Measurements from ENCODE around the gene GDF3.
"Not testable (repeated sequence)": the region's sequence is repeated elsewhere in the genome, so short reads cannot be mapped to it uniquely, and the experiment has no call there.

Gene GDF3

DNA sequence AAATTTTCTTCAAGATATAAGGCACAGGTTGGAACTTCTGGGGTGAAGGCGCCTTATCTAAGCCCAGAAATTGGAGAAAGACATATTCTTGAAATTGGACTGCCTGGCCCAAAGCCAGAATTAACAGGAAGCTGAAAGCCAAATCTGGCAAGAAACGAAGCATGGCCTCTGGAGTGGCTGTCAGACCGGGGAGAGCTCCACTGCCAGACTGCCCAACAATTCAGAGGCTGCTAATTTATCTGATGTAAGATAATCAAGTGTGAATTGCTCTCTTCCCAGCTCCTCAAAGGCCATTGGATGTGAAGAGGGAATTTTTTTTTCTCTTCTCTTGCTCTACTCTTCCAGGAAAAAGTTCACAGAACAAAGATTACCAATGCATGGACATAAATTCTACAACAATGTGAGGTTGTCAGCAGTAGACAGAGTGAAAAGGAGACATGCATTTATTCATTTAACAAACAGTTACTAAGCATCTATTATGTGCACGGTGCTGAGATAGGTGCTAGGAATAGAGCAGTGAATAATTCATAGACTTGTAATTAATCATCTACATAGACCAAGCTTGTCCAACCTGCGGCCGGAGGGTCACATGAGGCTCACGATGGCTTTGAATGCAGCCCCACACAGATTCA lies at the start of gene GDF3:
GDF3 (minus strand) TSS at position 210 of the 632 bp plus-strand sequence; CDS start at position 163, 47 bp downstream.
- DNase-seq: no peak

DNA sequence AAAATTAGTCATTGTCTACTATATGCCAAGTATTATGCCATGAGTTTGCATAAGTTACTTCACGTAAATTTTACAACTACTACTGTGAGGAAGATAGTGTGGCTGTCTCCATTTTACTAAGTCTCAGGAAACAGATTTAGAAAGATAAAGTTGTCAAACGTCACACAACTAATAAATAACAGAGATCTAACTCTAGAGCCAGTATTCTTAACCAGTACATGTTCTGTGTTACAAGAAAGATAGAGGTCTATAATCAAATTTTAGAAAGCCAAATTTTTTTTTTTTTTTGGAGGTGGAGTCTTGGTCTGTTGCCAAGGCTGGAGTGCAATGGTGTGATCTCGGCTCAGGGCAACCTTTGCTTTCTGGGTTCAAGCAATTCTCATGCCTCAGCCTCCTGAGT lies 37.4 kb upstream of the GDF3 start:
- no peak for DNase-seq

DNA sequence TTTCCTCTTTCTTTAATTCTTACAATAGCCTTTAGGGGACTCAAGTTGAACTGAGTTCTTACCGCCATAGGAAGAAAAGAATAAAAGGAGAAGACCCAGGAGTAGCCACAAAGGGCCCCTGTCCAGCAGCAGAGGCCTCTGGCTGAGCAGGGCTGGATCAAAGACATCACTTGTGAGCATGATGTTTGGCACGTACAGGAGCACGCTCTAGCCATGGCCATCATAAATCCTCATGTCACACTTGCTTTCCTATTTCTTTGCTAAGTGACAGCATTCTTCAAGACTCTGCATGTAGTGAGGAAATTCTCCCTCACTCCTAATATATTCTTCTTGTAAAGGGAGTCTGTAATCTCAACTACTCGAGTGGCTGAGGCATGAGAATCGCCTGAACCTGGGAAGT lies 35.9 kb upstream of the GDF3 start:
- DNase-seq: no peak

DNA sequence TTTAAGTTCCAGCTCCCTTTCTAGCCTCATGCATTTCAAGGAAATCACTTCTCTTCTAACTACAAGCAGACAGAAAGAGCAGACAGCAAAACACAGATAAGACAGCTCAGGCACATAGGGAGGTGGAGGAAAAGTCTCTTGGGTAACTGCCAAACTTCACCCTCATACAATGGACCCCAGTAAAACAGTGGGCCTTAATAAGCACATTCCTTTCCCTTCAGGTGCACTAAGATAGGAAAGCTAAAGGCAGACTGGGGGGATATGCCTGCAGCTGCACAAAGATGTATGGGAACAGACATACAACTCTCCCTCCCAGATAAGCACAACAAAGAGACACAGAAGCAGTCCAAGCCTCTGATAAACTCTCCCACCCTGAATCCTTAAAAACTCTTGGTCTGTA lies 35.4 kb upstream of the GDF3 start:
- not testable (repeated sequence) for DNase-seq

GRCh38 chr12:7729746-7730145 lies 34.2 kb upstream of the GDF3 start:
- no peak for DNase-seq

DNA sequence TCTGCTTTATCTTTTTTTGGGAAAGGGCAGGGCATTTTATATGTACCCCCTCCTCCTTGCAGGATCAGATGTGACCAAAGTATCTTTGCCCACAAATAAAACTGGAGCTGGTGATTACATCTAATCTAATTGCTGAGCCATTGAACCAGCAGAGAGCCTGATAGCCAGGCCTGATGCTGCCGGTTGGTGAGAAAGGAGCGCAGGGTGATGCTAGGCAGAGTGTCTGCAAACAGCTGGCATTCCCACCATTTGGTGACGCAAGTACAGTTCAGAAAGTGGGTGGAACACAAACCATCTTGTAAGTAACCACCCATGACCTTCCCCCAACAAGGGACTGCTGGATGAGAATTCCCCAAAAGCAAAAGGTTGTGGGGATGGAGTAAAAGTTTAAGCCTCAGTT lies 28.4 kb upstream of the GDF3 start:
- no peak for DNase-seq

DNA sequence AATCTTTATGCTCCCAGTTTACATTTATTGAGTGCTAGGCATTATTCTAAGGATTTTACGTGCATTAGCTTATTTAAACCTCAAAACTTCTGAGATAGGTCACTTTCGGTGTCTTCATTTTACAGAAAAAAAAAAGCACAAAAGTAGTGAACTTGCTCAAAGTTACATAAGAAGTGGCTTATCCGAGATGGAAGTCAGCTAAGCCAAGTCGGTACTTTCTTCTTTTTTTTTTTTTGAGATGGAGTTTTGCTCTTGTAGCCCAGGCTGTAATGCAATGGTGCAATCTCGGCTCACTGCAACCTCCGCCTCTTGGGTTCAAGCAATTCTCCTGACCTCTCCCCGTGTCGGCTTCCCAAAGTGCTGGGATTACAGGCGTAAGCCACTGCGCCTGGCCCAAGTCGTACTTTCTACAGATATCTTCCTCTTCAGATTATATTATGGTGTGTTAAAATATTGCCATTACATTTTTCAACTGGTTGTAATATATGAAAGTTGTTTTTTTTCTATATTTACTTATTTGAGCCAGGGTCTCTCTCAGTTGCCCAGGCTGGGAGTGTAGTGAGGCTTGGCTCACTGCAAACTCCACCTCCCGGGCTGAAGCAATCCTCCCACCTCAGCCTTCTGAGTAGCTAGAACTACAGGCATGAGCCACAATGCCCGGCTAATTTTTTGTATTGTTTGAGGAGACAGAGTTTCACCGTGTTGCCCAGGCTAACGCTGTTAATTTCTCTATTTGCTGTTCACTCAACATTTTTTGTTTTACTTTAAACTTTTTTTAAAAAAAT lies 24.6 kb upstream of the GDF3 start:
- no peak for DNase-seq

- no peak for DNase-seq
Measured at GRCh38 chr12:7716381-7716780, 20.8 kb upstream of the GDF3 start.

GRCh38 chr12:7712841-7713442 lies 17.4 kb upstream of the GDF3 start:
- DNase-seq: no peak

DNA sequence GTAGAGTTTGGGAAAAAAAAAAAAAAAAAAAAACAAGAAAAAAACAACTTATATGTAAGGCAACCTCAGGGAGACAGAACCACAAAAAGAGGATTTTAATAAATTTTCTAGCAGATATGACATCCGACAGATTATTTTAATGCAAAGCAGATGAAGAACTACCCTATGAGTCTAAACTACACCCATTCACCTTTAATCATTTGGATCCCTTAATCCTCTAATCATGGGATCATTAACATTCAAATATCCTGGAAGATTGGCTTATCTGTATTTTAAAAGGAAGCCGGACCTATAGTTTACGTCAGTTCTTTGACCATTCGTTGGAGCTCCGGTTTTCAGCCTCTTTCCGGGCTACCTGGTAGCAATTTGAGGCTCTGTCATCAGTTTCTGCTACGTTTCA lies 15.6 kb upstream of the GDF3 start, which contains the start of gene DPPA3:
DPPA3 (plus strand) TSS at position 301 of the 400 bp plus-strand sequence. CDS start 138 bp downstream, outside the sequence.
- no peak for DNase-seq

DNA sequence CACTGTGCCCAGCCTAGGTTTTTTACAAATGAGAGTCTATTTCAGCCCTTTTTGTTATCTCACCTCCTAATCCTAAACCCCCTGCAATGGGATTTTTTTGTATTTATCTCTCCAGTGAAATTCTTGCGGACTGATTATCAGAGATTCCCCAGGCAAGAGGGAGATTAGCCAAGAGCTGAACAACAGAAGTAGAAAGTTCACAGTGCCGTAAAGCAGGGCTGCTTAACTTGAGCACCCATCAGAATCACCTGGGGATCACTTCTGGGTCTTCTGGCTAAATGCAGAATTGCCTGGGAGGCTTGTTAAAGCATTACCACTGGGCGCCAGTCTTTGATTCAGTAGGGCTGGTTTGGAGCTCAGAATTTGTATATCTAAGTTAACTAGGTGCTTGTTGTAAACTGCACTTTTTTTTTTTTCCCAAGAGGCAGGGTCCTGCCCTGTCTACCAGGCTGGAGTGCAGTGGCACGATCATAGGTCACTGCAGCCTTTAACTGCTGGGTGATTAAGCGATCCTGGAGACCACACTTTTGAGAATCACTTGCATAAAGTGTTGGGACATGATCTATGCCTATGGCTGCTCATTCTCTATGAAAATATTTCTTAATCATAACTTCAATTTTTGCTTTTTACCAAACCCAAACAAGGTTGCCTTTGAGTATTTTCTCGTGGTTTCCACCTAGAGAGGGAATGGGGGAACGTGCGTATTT lies 14.5 kb upstream of the GDF3 start:
- no peak for DNase-seq

GRCh38 chr12:7705846-7706245 lies 10.3 kb upstream of the GDF3 start:
- no peak for DNase-seq

DNA sequence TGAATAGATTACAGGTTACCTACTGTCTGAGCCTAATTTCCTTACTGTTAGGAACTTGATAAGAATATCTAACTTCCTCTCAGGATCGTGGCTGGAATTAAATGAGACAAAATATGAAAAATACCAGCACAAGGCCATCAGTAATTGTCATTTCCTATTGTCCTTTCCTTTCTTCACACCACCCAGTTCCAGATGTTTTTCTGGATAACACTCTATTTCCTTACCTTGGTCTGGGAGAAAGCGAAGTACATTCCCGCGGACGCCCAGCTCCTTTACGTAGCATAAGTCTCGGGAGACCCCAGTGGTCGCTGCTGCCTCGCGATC lies 376 bp downstream of the GDF3 start:
- DNase-seq: no peak

DNA sequence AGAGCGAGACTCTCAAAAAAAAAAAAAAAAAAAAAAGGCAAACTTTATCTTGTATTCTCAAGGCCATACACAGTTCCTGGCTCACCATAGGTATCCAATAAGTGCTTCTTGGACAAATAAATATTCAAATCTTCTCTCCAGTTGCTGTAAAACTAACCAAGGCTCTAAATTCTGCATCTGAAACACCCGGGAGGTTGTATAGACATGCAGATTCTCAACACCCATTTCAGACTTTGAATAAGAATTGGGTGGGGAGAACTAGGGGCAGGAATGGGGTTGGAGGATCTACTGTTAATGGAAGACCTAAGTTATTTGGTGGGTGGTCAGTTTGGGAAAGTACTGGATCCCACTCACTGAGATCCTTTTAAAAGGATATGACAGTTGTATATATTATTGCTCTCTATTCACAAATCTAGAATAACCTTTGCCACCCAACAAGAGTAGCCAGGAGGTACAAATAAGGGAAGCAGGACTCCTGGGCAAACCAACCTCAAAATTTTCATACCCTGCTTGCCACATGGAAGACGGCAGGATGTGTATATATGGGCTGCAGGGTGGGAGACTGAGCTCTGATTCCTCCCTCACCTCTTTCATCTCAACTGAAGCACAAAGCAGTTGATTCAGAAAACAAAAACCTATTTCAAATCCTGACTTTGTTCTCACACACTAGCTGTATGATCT lies 879 bp downstream of the GDF3 start:
- DNase-seq: no peak

GRCh38 chr12:7693793-7694192 lies 1.8 kb downstream of the GDF3 start:
- no peak for DNase-seq

DNA sequence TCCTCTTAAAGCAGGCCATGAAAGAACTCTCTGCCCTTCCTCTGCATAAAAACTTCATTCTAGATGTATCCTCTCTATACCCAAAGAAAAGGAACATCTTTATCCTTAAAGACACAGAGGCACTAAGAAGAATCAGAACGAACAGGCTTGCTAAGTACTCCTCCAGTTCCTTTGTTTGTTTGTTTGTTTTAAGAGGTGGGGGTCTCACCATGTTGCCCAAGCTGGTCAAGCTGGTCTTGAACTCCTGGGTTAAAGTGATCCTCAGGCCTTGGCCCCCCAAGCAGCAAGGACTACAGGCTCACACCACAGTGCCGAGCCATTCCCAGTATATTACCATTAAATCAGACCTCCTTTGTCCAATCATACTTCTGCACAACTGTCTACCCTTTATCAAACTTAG lies 14.0 kb downstream of the GDF3 start:
- no peak for DNase-seq

- no peak for DNase-seq
Measured at GRCh38 chr12:7679251-7680045, 16.1 kb downstream of the GDF3 start.

- DNase-seq: no peak
Measured at GRCh38 chr12:7678744-7679143, 16.8 kb downstream of the GDF3 start.

DNA sequence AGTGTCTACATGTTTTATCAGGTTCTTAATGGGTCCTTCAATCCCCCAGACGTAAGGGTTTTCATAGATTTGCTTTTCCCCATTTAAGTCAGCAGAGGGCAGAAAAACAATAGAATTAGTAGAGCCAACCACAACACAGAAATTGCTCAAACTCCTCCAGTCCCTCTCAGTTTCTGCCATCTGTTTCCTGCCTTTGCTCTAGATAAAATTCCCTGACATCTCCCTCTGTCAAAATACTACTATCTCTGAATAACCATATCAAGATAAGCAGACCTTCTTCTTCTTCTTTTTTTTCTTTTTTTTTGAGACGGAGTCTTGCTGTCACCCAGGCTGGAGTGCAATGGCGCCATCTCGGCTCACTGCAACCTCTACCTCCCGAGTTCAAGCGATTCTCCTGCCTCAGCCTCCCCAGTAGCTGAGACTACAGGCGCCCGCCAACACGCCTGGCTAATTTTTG lies 18.1 kb downstream of the GDF3 start:
- DNase-seq: peak; percentile 33

GRCh38 chr12:7675455-7675854 lies 20.1 kb downstream of the GDF3 start:
- not testable (repeated sequence) for DNase-seq

- DNase-seq: no peak
Measured at GRCh38 chr12:7668171-7668570, 27.4 kb downstream of the GDF3 start.

DNA sequence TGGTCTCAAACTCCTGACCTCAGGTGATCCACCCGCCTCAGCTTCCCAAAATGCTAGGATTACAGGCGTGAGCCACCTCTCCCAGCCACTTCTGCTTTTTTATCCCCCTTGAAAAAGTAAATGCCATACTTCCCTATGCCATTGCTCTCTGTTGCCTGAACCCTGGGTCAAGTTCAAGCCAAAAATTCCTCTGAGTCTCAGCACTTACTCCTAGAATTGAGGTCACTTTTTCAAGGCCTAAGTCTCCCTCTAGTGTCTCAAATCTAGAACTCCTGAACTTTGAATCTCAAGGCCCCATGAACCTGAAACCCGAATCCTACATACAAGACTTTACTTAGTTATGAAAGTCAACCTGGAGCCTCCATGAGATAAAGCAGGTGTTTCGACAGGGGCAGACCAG lies 28.4 kb downstream of the GDF3 start:
- DNase-seq: no peak
